H9 (cell line): ENCODE data around the gene MKRN2. TPM values are rescaled to one million over a fixed set of nuclear protein-coding genes. Genes with fewer than 3 reads are reported as not detected.

Experiments
- DNase-seq: peaks from one replicate; pipeline ENCODE4 v3.0.0-alpha.2; 2017
- H2AFZ ChIP-seq: one replicate; pipeline ENCODE4 v1.6.1; 2013; ENCODE audit warnings: mild to moderate bottlenecking, low read length, control low read depth, moderate library complexity
- H2AK5ac ChIP-seq: 2 replicates; pipeline ENCODE4 v1.6.1; 2013; ENCODE audit warnings: low read length, control low read depth, mixed read lengths; ENCODE audit not compliant: insufficient read length
- H2BK120ac ChIP-seq: one replicate; pipeline ENCODE4 v1.6.1; 2013; ENCODE audit warnings: low read depth, mild to moderate bottlenecking, low read length, control low read depth, inconsistent platforms; ENCODE audit not compliant: poor library complexity, severe bottlenecking
- H2BK12ac ChIP-seq: 2 replicates; pipeline ENCODE4 v1.6.1; 2013; ENCODE audit warnings: low read length, control low read depth, mixed read lengths, low read depth; ENCODE audit not compliant: insufficient read length
- H2BK15ac ChIP-seq: 2 replicates; pipeline ENCODE4 v1.6.1; 2013; ENCODE audit warnings: low read depth, low read length, control low read depth
- H2BK20ac ChIP-seq: one replicate; pipeline ENCODE4 v1.6.1; 2013; ENCODE audit warnings: low read depth, mild to moderate bottlenecking, low read length, control low read depth, inconsistent platforms; ENCODE audit not compliant: poor library complexity, severe bottlenecking
- H2BK5ac ChIP-seq: 2 replicates; pipeline ENCODE4 v1.6.1; 2013; ENCODE audit warnings: low read length, control low read depth, mixed read lengths; ENCODE audit not compliant: insufficient read length
- H3K14ac ChIP-seq: 2 replicates; pipeline ENCODE4 v1.6.1; 2013; ENCODE audit warnings: low read length, control low read depth; ENCODE audit not compliant: insufficient read depth
- H3K18ac ChIP-seq: 2 replicates; pipeline ENCODE4 v1.6.1; 2013; ENCODE audit warnings: low read depth, mild to moderate bottlenecking, mixed read lengths, low read length, control low read depth; ENCODE audit not compliant: insufficient read length
- H3K23ac ChIP-seq: 2 replicates; pipeline ENCODE4 v1.6.1; 2013; ENCODE audit warnings: low read length, control low read depth, mixed read lengths, low read depth; ENCODE audit not compliant: insufficient read length
- H3K23me2 ChIP-seq: 2 replicates; pipeline ENCODE4 v1.6.1; 2013; ENCODE audit warnings: low read depth, mild to moderate bottlenecking, mixed read lengths, low read length, control low read depth; ENCODE audit not compliant: insufficient read length, poor library complexity, severe bottlenecking
- H3K27ac ChIP-seq: 2 replicates; pipeline ENCODE4 v1.5.1; 2013; ENCODE audit warnings: low read length, control low read depth, mixed read lengths, low read depth; ENCODE audit not compliant: insufficient read length
- H3K27me3 ChIP-seq: 2 replicates; pipeline ENCODE4 v1.6.1; 2013; ENCODE audit warnings: low read length, control low read depth, inconsistent platforms; ENCODE audit not compliant: insufficient read depth
- H3K4ac ChIP-seq: 2 replicates; pipeline ENCODE4 v1.6.1; 2013; ENCODE audit warnings: low read depth, mild to moderate bottlenecking, control low read depth, inconsistent platforms, low read length, moderate library complexity
- H3K4me1 ChIP-seq: 2 replicates; pipeline ENCODE4 v1.6.1; 2013; ENCODE audit warnings: low read length, control low read depth, inconsistent platforms; ENCODE audit not compliant: insufficient read depth
- H3K4me2 ChIP-seq: 2 replicates; pipeline ENCODE4 v1.6.1; 2013; ENCODE audit warnings: low read length, control low read depth, mixed read lengths; ENCODE audit not compliant: insufficient read length, insufficient read depth
- H3K56ac ChIP-seq: 2 replicates; pipeline ENCODE4 v1.6.1; 2013; ENCODE audit warnings: low read depth, mild to moderate bottlenecking, mixed read lengths, low read length, control low read depth; ENCODE audit not compliant: insufficient read length
- H3K79me1 ChIP-seq: 2 replicates; pipeline ENCODE4 v1.6.1; 2013; ENCODE audit warnings: low read depth, mild to moderate bottlenecking, moderate library complexity, low read length, control low read depth, inconsistent platforms; ENCODE audit not compliant: insufficient read depth, poor library complexity, severe bottlenecking
- H3K79me2 ChIP-seq: 2 replicates; pipeline ENCODE4 v1.6.1; 2013; ENCODE audit warnings: low read length, control low read depth, inconsistent platforms; ENCODE audit not compliant: insufficient read depth
- H3K9ac ChIP-seq: 2 replicates; pipeline ENCODE4 v1.6.1; 2013; ENCODE audit warnings: low read length, control low read depth, mixed read lengths; ENCODE audit not compliant: insufficient read length; ENCODE audit errors: extremely low read depth
- H3K9me3 ChIP-seq: one replicate; pipeline ENCODE4 v1.6.1; 2013; ENCODE audit warnings: low read depth, low read length, inconsistent platforms; ENCODE audit not compliant: control insufficient read depth
- H3T11ph ChIP-seq: one replicate; pipeline ENCODE4 v1.6.1; 2013; ENCODE audit warnings: mild to moderate bottlenecking, low read length, control low read depth, inconsistent platforms
- H4K20me1 ChIP-seq: one replicate; pipeline ENCODE4 v1.6.1; 2013; ENCODE audit not compliant: control insufficient read depth, insufficient read length, insufficient read depth
- H4K5ac ChIP-seq: 2 replicates; pipeline ENCODE4 v1.6.1; 2013; ENCODE audit warnings: low read depth, mild to moderate bottlenecking, mixed read lengths, low read length, control low read depth; ENCODE audit not compliant: insufficient read length
- H4K8ac ChIP-seq: replicated peaks from 2 replicates; pipeline ENCODE4 v1.6.1; 2013; ENCODE audit warnings: low read length, control low read depth, mixed read lengths, low read depth; ENCODE audit not compliant: insufficient read length
- H4K91ac ChIP-seq: 2 replicates; pipeline ENCODE4 v1.6.1; 2013; ENCODE audit warnings: low read depth, mild to moderate bottlenecking, moderate library complexity, mixed read lengths, low read length, control low read depth; ENCODE audit not compliant: insufficient read length
- H3K27ac Mint-ChIP-seq, 3 experiments: 2 replicates in 2 of 3; 3 replicates in 1 of 3; pipeline ENCODE4 v1.8.0; 2020 to 2021; ENCODE audit warnings: mixed read lengths in 3 of 3, mild to moderate bottlenecking in 1 of 3, moderate library complexity in 1 of 3
- H3K27me3 Mint-ChIP-seq: 2 replicates; pipeline ENCODE4 v1.8.0; 2021; ENCODE audit warnings: low read depth, mild to moderate bottlenecking, moderate library complexity, mixed read lengths
- H3K36me3 Mint-ChIP-seq, 3 experiments: 2 replicates in 2 of 3; 3 replicates in 1 of 3; pipeline ENCODE4 v1.8.0; 2020 to 2021; ENCODE audit warnings: low read depth in 3 of 3, mixed read lengths in 3 of 3; ENCODE audit not compliant: insufficient read depth in 1 of 3
- H3K4me1 Mint-ChIP-seq, 2 experiments: 2 replicates each; pipeline ENCODE4 v1.8.0; 2020; ENCODE audit warnings: mixed read lengths in 2 of 2
- H3K4me3 Mint-ChIP-seq, 2 experiments: 2 replicates in 1 of 2; 3 replicates in 1 of 2; pipeline ENCODE4 v1.8.0; 2020 to 2021; ENCODE audit warnings: mild to moderate bottlenecking in 2 of 2, mixed read lengths in 2 of 2, moderate library complexity in 1 of 2
- H3K9me3 Mint-ChIP-seq, 2 experiments: 2 replicates in 1 of 2; 3 replicates in 1 of 2; pipeline ENCODE4 v1.8.0; 2020; ENCODE audit warnings: mild to moderate bottlenecking in 2 of 2, mixed read lengths in 2 of 2, moderate library complexity in 1 of 2
- whole genome bisulfite sequencing: extraction: QIAGEN DNeasy Blood & Tissue Kit; methylation state at CpG from one replicate; pipeline ENCODE4 v1.1.7; 2013; ENCODE audit warnings: missing lambda C conversion rate, low lambda C conversion rate, mixed read lengths; ENCODE audit not compliant: insufficient read length; ENCODE audit errors: extremely low coverage; 5-methylcytosine and 5-hydroxymethylcytosine counted together
- total RNA-seq: library from RNA; stranded (reverse); gene quantifications from 2 replicates; pipeline ENCODE4 v1.2.1, GENCODE V29; 2021
- TF ChIP-seq, protein P1 (sequence below): fragments of 200-600 bp; sonication (generic); conservative IDR thresholded peaks from 3 replicates; pipeline ENCODE4 v1.8.0; 2021; ENCODE audit warnings: antibody characterized with exemption, mild to moderate bottlenecking

Gene MKRN2
- total RNA-seq, 1 experiment from 2014 or later = 18.1 TPM

DNA sequence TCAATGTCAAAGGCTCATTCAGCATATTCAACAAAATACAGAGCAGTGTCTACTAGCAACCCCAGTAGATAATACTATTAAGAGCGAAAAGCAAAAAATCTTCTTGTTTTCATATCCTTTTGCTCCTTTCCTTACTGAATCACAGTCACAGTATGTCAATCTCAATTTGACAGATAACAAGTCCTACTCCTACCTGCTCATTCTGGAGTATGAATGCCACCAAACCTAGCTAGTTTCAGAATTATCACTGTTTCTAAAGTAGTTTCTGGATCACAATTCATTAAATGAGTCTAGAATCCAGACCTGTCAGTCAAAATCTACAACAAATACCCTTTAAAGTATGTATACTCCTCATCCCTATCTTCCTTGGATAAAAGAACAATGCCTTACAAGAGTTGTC is 51.5 kb downstream of the MKRN2 start:
- Histone ChIP-seq H2BK5ac (no peak overlapping the region), H2BK15ac (no peak overlapping the region), H2BK120ac (no peak overlapping the region), H3K9ac (no peak overlapping the region), H4K91ac (no peak overlapping the region), H2AK5ac (no peak overlapping the region), H3T11ph (no peak overlapping the region), H3K56ac (no peak overlapping the region), H3K23me2 (no peaks in the 10 kb centered on the region), H4K20me1 (no peaks in the 10 kb centered on the region), H3K79me1 (no peaks in the 10 kb centered on the region), H4K5ac (no peak overlapping the region), H3K4me2 (no peak overlapping the region), H2AFZ (no peak overlapping the region), H3K27me3 (no peaks in the 10 kb centered on the region), H3K14ac (no peak overlapping the region), H3K9me3 (no peaks in the 10 kb centered on the region), H2BK20ac (no peak overlapping the region), H3K18ac (no peak overlapping the region), H3K27ac (no peak overlapping the region), H3K23ac (no peak overlapping the region), H3K79me2 (no peaks in the 10 kb centered on the region), H2BK12ac (no peak overlapping the region), H3K4ac (no peak overlapping the region), H4K8ac (no peak overlapping the region), H3K4me1 (no peaks in the 10 kb centered on the region; the same call in 1 of the 2 replicates)
- no peaks in the 10 kb centered on the region for H3K9me3 Mint-ChIP-seq
- peaks cover under 1% of the 10 kb centered on the region in 2 experiments for H3K4me1 Mint-ChIP-seq
- no peaks in the 10 kb centered on the region for H3K27me3 Mint-ChIP-seq
- peaks cover 18 to 70% (median 54%) of the 10 kb centered on the region in 3 experiments; a peak in 6 of 7 replicates for H3K36me3 Mint-ChIP-seq
- TF ChIP-seq, protein P1, sequence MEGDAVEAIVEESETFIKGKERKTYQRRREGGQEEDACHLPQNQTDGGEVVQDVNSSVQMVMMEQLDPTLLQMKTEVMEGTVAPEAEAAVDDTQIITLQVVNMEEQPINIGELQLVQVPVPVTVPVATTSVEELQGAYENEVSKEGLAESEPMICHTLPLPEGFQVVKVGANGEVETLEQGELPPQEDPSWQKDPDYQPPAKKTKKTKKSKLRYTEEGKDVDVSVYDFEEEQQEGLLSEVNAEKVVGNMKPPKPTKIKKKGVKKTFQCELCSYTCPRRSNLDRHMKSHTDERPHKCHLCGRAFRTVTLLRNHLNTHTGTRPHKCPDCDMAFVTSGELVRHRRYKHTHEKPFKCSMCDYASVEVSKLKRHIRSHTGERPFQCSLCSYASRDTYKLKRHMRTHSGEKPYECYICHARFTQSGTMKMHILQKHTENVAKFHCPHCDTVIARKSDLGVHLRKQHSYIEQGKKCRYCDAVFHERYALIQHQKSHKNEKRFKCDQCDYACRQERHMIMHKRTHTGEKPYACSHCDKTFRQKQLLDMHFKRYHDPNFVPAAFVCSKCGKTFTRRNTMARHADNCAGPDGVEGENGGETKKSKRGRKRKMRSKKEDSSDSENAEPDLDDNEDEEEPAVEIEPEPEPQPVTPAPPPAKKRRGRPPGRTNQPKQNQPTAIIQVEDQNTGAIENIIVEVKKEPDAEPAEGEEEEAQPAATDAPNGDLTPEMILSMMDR = no peak
- no peak for DNase-seq
- H3K4me3 Mint-ChIP-seq = no peak overlapping the region
- WGBS = no CpG with 5 or more reads among the region's 1 CpG
- H3K27ac Mint-ChIP-seq = no peak overlapping the region
